Measurements from ENCODE around the gene NUDCD2. TPM values are rescaled to one million over a fixed set of nuclear protein-coding genes. Genes with fewer than 3 reads are reported as not detected.
A peak's percentile ranks its signal among the peaks of the same experiment; 100 is the strongest.

Gene NUDCD2
- total and polyA plus RNA-seq, 2 donors (not counting 3 experiments of a cell fraction or from before 2014, with no cell fraction given), result 3.9 to 50.3 TPM

GRCh38 chr5:163473635-163474243, 13.8 kb upstream of the NUDCD2 start:
- Histone ChIP-seq H3K9me3 (replicated peaks; ENCODE audit: control insufficient read depth, insufficient read depth, low read length) (no peaks in the 10 kb centered on the region), H3K27me3 (ENCODE audit: control insufficient read depth in 2 of 2, insufficient read depth in 2 of 2, low read length in 2 of 2) (no peaks in the 10 kb centered on the region), H3K27ac (ENCODE audit: insufficient read depth, low read depth, low read length) (no peak overlapping the region), H3K9ac (replicated peaks; ENCODE audit: extremely low read depth, insufficient read depth, low read length) (no peak overlapping the region), H3K9me1 (replicated peaks; ENCODE audit: control insufficient read depth, extremely low read depth, insufficient read depth, low read length) (no peaks in the 10 kb centered on the region), H3K4me3 (replicated peaks in 1 of 3; ENCODE audit: insufficient read depth in 1 of 3, low read depth in 1 of 3, low read length in 3 of 3) (no peak overlapping the region), H3K36me3 (ENCODE audit: control insufficient read depth in 2 of 2, extremely low read depth in 1 of 2, insufficient read depth in 2 of 2, low read length in 2 of 2) (peaks cover 3 to 5% of the 10 kb centered on the region in 2 experiments), H3K4me2 (ENCODE audit: insufficient read depth, low read length) (no peak overlapping the region), H3K4me1 (ENCODE audit: control insufficient read depth, extremely low read depth, insufficient read depth, low read length) (peaks cover 7% of the 10 kb centered on the region), H2AFZ (ENCODE audit: low read depth, low read length) (no peak overlapping the region), H4K20me1 (replicated peaks; ENCODE audit: control insufficient read depth, extremely low read depth, insufficient read depth, low read length) (no peaks in the 10 kb centered on the region), H3K79me2 (ENCODE audit: control insufficient read depth, insufficient read depth, low read length) (no peaks in the 10 kb centered on the region)
- FAIRE-seq, result no peak
- intact Hi-C loops (cut with micrococcal nuclease), result loop anchor here (1.0 to 10.0 kb wide), 2 partner anchors 30 to 1031 kb away; no protein-coding TSS in a partner anchor
- TF ChIP-seq MAX (IDR thresholded peaks at IDR 0.05; ENCODE audit: insufficient read depth, insufficient read length), result no peak
- TF ChIP-seq CTCF (IDR thresholded peaks at IDR 0.05; ENCODE audit: extremely low read depth in 1 of 2, insufficient read depth in 1 of 2, low read depth in 1 of 2, low read length in 2 of 2), result no peak
- no peak for TF ChIP-seq POLR2A (IDR thresholded peaks at IDR 0.05; ENCODE audit: low read depth, low read length)
- no peak for TF ChIP-seq POLR2AphosphoS5 (IDR thresholded peaks at IDR 0.05; ENCODE audit: insufficient read depth, low read depth, low read length)
- no peak for TF ChIP-seq JUN (IDR thresholded peaks at IDR 0.05; ENCODE audit: borderline replicate concordance, insufficient read depth, insufficient read length, low read depth)
- no peak for TF ChIP-seq MYC (IDR thresholded peaks at IDR 0.05; ENCODE audit: low read depth, low read length)
- TF ChIP-seq EZH2 (IDR thresholded peaks at IDR 0.05; ENCODE audit: borderline replicate concordance, low read depth, low read length, severe bottlenecking), result no peak
- CTCF ChIA-PET, result interaction anchor here (1.0 to 1.5 kb wide), 4 partner anchors 10 to 37 kb away, joined by 3 to 7 read pairs (median 4); partner anchors contain the start of genes HMMR and NUDCD2
- dilution Hi-C loops (cut with MboI; ENCODE audit: extremely low pct_ligation_motif_present, low sequenced_read_pairs), result no loop called here
- DNase-seq (ENCODE audit: low read depth, low spot score), result peak; percentile 18
- no TSS peak for BruUV-seq (replicated peaks)
- POLR2A ChIA-PET, result no interaction called here

Measured in endothelial cell of umbilical vein (primary cell).